A673 (cell line): Measurements from ENCODE around the gene BATF3. TPM values are rescaled to one million over a fixed set of nuclear protein-coding genes. Genes with fewer than 3 reads are reported as not detected.
A peak's percentile ranks its signal among the peaks of the same experiment; 100 is the strongest.

Experiments used
- BruUV-seq: library from RNA; stranded (reverse); fragments of 400-500 nt; replicated peaks from 2 replicates; lab custom pipeline; 2021; lab: Mats Ljungman, UMichigan
- CTCF ChIA-PET: fragments of 300-600 bp; sonication (Branson Sonifier 250); formaldehyde crosslinking; loops from one replicate; lab custom pipeline; 2022; ENCODE audit warnings: antibody characterized with exemption; lab: Charles Lee
- POLR2A ChIA-PET: fragments of 300-600 bp; sonication (Branson Sonifier 250); formaldehyde crosslinking; loops from one replicate; lab custom pipeline; 2022; ENCODE audit warnings: antibody characterized with exemption; ENCODE audit not compliant: low non-redundant PET; lab: Charles Lee
- DNase-seq: peaks from one replicate; pipeline ENCODE4 v3.0.0-alpha.2; 2015; ENCODE audit warnings: low spot score
- H3K27ac ChIP-seq: fragments of 200-600 bp; sonication (generic); 2 replicates; pipeline ENCODE4 v1.5.1; 2016; ENCODE audit warnings: mixed run types, low read depth, mild to moderate bottlenecking, mixed read lengths, antibody characterized with exemption, low read length; ENCODE audit not compliant: poor library complexity, severe bottlenecking
- H3K27me3 ChIP-seq: fragments of 200-600 bp; sonication (generic); replicated peaks from 2 replicates; pipeline ENCODE4 v1.6.1; 2017; ENCODE audit warnings: mixed run types, low read depth, mild to moderate bottlenecking, mixed read lengths, antibody characterized with exemption, low read length; ENCODE audit not compliant: insufficient read depth, poor library complexity
- H3K36me3 ChIP-seq: fragments of 200-600 bp; sonication (generic); 2 replicates; pipeline ENCODE4 v1.6.1; 2016; ENCODE audit warnings: mixed run types, mild to moderate bottlenecking, mixed read lengths, antibody characterized with exemption, low read length; ENCODE audit not compliant: insufficient read depth, poor library complexity, severe bottlenecking
- H3K4me1 ChIP-seq: fragments of 200-600 bp; sonication (generic); 2 replicates; pipeline ENCODE4 v1.6.1; 2017; ENCODE audit warnings: mixed run types, mild to moderate bottlenecking, mixed read lengths, antibody characterized with exemption, low read length; ENCODE audit not compliant: insufficient read depth, poor library complexity, severe bottlenecking
- H3K4me3 ChIP-seq: fragments of 200-600 bp; sonication (generic); 2 replicates; pipeline ENCODE4 v1.5.1; 2016; ENCODE audit warnings: low read depth, mixed run types, mild to moderate bottlenecking, mixed read lengths, low read length; ENCODE audit not compliant: poor library complexity, severe bottlenecking
- H3K9me3 ChIP-seq: fragments of 200-600 bp; sonication (generic); 2 replicates; pipeline ENCODE4 v1.6.1; 2016; ENCODE audit warnings: mixed run types, low read depth, mild to moderate bottlenecking, mixed read lengths, antibody characterized with exemption, low read length; ENCODE audit not compliant: poor library complexity, severe bottlenecking
- EZH2 ChIP-seq: fragments of 200-600 bp; sonication (generic); IDR thresholded peaks from 2 replicates; pipeline ENCODE4 v1.6.1; 2017; ENCODE audit warnings: borderline replicate concordance, low read depth, mild to moderate bottlenecking, mixed read lengths, antibody characterized with exemption, low read length; ENCODE audit not compliant: poor library complexity, severe bottlenecking
- intact Hi-C: fragments of 100-400 bp; cut with micrococcal nuclease; formaldehyde crosslinking; loops from one replicate; pipeline ENCODE4 v1.10.0; 2022; ENCODE audit not compliant: unreplicated experiment
- total RNA-seq: library from RNA; stranded (reverse); gene quantifications from 2 replicates; pipeline ENCODE4 v1.2.3, GENCODE V29; 2021
- TF ChIP-seq, protein P1 (sequence below): fragments of 300-800, 200-600 bp; sonication (generic); conservative IDR thresholded peaks from 2 replicates; pipeline ENCODE4 v1.5.1; 2017; ENCODE audit warnings: low read depth, mild to moderate bottlenecking, antibody characterized with exemption, low read length, moderate library complexity, mixed read lengths

The BATF3 gene
- total RNA-seq, 1 experiment from 2014 or later, result 6.9 TPM

DNA sequence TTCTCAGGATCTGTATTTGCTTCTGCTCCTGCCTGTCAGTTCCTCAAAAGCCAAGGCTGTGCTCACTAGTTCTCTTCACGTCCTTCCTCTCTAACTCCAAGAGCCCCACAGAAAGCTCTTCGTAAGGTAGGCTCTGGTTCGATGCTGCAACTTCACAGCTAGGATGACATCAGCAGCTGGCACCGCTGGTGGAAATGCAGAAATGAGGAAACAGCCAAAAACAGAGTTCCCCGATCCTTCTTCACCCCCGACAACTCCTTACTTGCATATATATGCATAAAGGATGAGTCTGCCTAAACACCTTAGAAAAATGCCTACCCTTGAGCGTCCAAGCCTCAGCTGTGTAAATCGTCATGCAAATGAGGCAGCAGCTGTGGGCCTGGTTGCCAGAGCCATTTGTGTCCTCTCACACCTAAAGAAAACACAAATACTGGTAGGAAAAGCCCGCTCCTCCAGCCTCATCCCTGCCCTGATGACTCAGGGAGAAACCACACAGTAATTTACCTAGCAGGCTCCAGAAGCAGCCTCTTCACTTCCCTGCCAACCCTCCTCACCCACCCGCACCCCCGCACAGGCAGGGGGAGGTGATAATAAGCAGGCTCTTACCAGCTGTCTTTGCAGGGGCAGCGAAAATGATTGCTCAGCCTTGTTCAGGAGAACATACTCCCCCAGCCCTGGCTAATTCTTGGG, 28.2 kb downstream of the BATF3 start:
- intact Hi-C loops, result no loop called here
- Histone ChIP-seq H3K27ac (no peak overlapping the region), H3K9me3 (no peaks in the 10 kb centered on the region), H3K4me1 (peaks cover 27% of the 10 kb centered on the region), H3K36me3 (no peaks in the 10 kb centered on the region), H3K4me3 (no peak overlapping the region), H3K27me3 (no peaks in the 10 kb centered on the region)
- BruUV-seq, result no TSS peak
- peak; percentile 32 for DNase-seq
- ChIA-PET POLR2A (no interaction called here), CTCF (no interaction called here)
- TF ChIP-seq, protein P1, sequence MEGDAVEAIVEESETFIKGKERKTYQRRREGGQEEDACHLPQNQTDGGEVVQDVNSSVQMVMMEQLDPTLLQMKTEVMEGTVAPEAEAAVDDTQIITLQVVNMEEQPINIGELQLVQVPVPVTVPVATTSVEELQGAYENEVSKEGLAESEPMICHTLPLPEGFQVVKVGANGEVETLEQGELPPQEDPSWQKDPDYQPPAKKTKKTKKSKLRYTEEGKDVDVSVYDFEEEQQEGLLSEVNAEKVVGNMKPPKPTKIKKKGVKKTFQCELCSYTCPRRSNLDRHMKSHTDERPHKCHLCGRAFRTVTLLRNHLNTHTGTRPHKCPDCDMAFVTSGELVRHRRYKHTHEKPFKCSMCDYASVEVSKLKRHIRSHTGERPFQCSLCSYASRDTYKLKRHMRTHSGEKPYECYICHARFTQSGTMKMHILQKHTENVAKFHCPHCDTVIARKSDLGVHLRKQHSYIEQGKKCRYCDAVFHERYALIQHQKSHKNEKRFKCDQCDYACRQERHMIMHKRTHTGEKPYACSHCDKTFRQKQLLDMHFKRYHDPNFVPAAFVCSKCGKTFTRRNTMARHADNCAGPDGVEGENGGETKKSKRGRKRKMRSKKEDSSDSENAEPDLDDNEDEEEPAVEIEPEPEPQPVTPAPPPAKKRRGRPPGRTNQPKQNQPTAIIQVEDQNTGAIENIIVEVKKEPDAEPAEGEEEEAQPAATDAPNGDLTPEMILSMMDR, result no peak
- TF ChIP-seq EZH2, result no peak

DNA sequence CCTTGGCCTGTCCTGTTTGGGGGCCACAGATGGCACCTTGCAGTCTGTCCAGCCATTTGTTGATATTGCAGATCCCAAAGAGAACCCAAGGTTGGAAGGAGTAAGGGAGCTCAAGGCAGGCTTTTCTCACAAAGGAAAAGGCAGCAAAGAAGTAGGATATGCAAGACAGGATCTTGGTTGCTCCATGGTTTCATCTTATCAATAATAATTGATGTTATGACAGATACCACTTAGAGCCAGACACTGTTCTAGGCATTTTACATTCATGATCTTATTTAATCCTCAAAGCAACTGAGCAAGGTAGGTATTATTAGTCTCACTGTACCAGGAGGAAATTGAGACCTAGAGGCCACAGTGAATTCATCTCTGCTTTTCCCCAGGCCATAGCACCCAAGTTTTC, 28.8 kb downstream of the BATF3 start:
- POLR2A ChIA-PET, result no interaction called here
- no TSS peak for BruUV-seq
- intact Hi-C loops, result no loop called here

DNA sequence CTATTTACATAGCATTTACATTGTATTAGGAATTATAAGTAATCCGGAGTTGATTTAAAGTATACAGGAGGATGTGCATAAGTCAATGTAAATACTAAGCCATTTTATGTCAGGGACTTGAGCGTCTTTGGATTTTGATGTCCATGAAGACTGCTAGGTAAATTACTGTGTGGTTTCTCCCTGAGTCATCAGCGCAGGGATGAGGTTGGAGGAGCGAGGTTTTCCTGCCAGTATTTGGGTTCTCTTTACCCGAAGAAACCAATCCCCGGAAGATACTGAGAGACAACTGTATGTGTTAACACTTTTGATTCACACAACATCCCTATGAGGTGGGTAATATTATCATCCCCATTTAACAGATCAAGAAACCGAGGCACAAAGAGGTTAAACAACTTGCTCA, 29.3 kb downstream of the BATF3 start:
- Histone ChIP-seq H3K9me3 (no peaks in the 10 kb centered on the region), H3K4me3 (no peak overlapping the region), H3K27me3 (no peaks in the 10 kb centered on the region), H3K4me1 (peaks cover 27% of the 10 kb centered on the region), H3K36me3 (no peaks in the 10 kb centered on the region), H3K27ac (no peak overlapping the region)
- intact Hi-C loops, result no loop called here
- ChIA-PET POLR2A (no interaction called here), CTCF (no interaction called here)
- no peak for DNase-seq
- TF ChIP-seq EZH2, result no peak
- TF ChIP-seq, protein P1, result no peak
- no TSS peak for BruUV-seq

More for the DNA sequence above, 28.8 kb downstream of the BATF3 start:
- H3K27me3 ChIP-seq, result no peaks in the 10 kb centered on the region
- H3K9me3 ChIP-seq, result no peaks in the 10 kb centered on the region
- no peak overlapping the region for H3K4me3 ChIP-seq
- peaks cover 27% of the 10 kb centered on the region for H3K4me1 ChIP-seq
- CTCF ChIA-PET, result no interaction called here
- H3K27ac ChIP-seq, result no peak overlapping the region
- DNase-seq, result no peak
- TF ChIP-seq, protein P1, result no peak
- no peak for TF ChIP-seq EZH2
- H3K36me3 ChIP-seq, result no peaks in the 10 kb centered on the region
